OCI-LY7 (cell line): Measurements from ENCODE around the gene MVK. TPM values are rescaled to one million over a fixed set of nuclear protein-coding genes. Genes with fewer than 3 reads are reported as not detected.

Experiments
- BruUV-seq: library from RNA; stranded (reverse); fragments of 400-500 nt; replicated peaks from 2 replicates; lab custom pipeline; 2021; lab: Mats Ljungman, UMichigan
- CTCF ChIA-PET: fragments of 300-600 bp; sonication (Branson Sonifier 250); formaldehyde crosslinking; loops from one replicate; lab custom pipeline; 2022; ENCODE audit warnings: antibody characterized with exemption; ENCODE audit not compliant: unreplicated experiment; lab: Charles Lee
- POLR2A ChIA-PET: fragments of 300-600 bp; sonication (Branson Sonifier 250); formaldehyde crosslinking; loops from one replicate; lab custom pipeline; 2022; ENCODE audit warnings: antibody characterized with exemption; lab: Charles Lee
- DNase-seq: peaks from one replicate; pipeline ENCODE4 v3.0.0-alpha.2; 2015; ENCODE audit warnings: low spot score
- H2AFZ ChIP-seq: fragments of 200-600 bp; sonication (generic), shearing (Covaris generic); 2 replicates; pipeline ENCODE4 v1.6.1; 2014; ENCODE audit warnings: mild to moderate bottlenecking, antibody characterized with exemption, low read length, moderate library complexity
- H3K27ac ChIP-seq: fragments of 200-600 bp; sonication (generic); 2 replicates; pipeline ENCODE4 v1.5.1; 2014; ENCODE audit warnings: mixed run types, low read depth, mild to moderate bottlenecking, moderate library complexity, low read length, inconsistent platforms; ENCODE audit not compliant: poor library complexity, severe bottlenecking
- H3K36me3 ChIP-seq: fragments of 200-600 bp; sonication (generic); 2 replicates; pipeline ENCODE4 v1.6.1; 2014; ENCODE audit warnings: mild to moderate bottlenecking, antibody characterized with exemption, low read length, moderate library complexity, mixed read lengths; ENCODE audit not compliant: insufficient read depth
- H3K4me1 ChIP-seq: fragments of 200-600 bp; sonication (generic); 2 replicates; pipeline ENCODE4 v1.5.1; 2014; ENCODE audit warnings: mild to moderate bottlenecking, low read length; ENCODE audit not compliant: insufficient read depth, poor library complexity, severe bottlenecking
- H3K4me2 ChIP-seq: fragments of 200-600 bp; sonication (generic); 2 replicates; pipeline ENCODE4 v1.6.1; 2014; ENCODE audit warnings: mild to moderate bottlenecking, low read length
- H3K4me3 ChIP-seq: fragments of 200-600 bp; sonication (generic); 2 replicates; pipeline ENCODE4 v1.5.1; 2014; ENCODE audit warnings: mild to moderate bottlenecking, low read depth, low read length; ENCODE audit not compliant: poor library complexity, severe bottlenecking
- H3K79me2 ChIP-seq: fragments of 200-600 bp; sonication (generic); 2 replicates; pipeline ENCODE4 v1.6.1; 2016; ENCODE audit warnings: low read depth, mild to moderate bottlenecking, low read length, moderate library complexity, mixed read lengths; ENCODE audit not compliant: insufficient read depth
- H3K9me2 ChIP-seq: fragments of 200-600 bp; sonication (generic); 2 replicates; pipeline ENCODE4 v1.6.1; 2016; ENCODE audit warnings: mild to moderate bottlenecking, low read length, mixed read lengths; ENCODE audit not compliant: insufficient read depth
- H3K9me3 ChIP-seq: fragments of 200-600 bp; sonication (generic); 2 replicates; pipeline ENCODE4 v1.6.1; 2014; ENCODE audit warnings: mild to moderate bottlenecking, mixed run types, low read length, mixed read lengths
- H4K20me1 ChIP-seq: fragments of 200-600 bp; sonication (generic); 2 replicates; pipeline ENCODE4 v1.6.1; 2014; ENCODE audit warnings: mild to moderate bottlenecking, antibody characterized with exemption, low read length, moderate library complexity, mixed read lengths; ENCODE audit not compliant: insufficient read depth
- EZH2phosphoT487 ChIP-seq: fragments of 200-600 bp; sonication (generic); IDR thresholded peaks from 2 replicates; pipeline ENCODE4 v1.6.1; 2018; ENCODE audit warnings: low read depth, borderline replicate concordance, mild to moderate bottlenecking, mixed run types, antibody characterized with exemption, low read length, moderate library complexity, mixed read lengths
- intact Hi-C: fragments of 100-400 bp; cut with micrococcal nuclease; formaldehyde crosslinking; loops from one replicate; pipeline ENCODE4 v1.10.0; 2022; ENCODE audit not compliant: unreplicated experiment
- total RNA-seq, 2 experiments: library from RNA; depleted of rRNA in 1 of 2; stranded (reverse); fragments of >200 nt in 1 of 2; shearing (Covaris generic) in 1 of 2; gene quantifications; 2 replicates each; pipeline ENCODE4 v1.2.3, GENCODE V29; 2014 to 2022
- TF ChIP-seq, protein P1 (sequence below): fragments of 200-600 bp; sonication (generic); conservative IDR thresholded peaks from 2 replicates; pipeline ENCODE4 v1.5.1; 2014; ENCODE audit warnings: mild to moderate bottlenecking, antibody characterized with exemption, low read length, moderate library complexity, mixed read lengths

The MVK gene
- total RNA-seq, 2 experiments from 2014 or later, result 27.0 to 47.4 TPM

DNA sequence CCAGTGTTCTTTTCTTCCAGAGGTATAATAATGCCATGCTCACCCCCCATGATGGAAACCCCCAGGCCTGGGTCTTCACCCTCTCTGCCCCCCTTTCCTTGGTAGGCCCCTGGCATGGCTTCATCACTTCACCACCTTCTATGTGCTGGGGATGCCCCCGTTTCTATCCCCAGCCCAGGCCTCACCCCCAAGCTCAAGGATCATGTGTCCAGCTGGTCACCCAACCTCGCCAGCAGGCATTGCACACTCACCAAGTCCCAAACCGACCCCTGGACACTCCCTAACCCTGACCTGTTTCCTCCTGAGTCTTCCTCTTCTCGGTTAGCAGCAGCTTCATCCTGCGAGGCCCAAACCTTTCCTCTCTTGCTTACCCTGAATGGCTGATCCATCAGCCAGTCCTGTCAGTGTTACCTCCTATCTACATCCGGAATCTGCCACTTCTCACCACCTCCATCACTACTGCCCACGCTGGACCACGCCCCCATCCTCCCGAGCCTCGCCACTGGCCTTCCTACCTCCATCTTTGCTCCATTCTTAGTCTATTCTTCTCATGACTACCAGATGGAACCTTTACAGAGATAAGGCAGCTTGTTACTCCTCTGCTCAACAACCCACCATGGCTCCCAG, 69.0 kb downstream of the MVK start:
- Histone ChIP-seq H2AFZ (no peak overlapping the region), H3K79me2 (no peaks in the 10 kb centered on the region), H3K4me1 (no peaks in the 10 kb centered on the region), H3K36me3 (no peaks in the 10 kb centered on the region), H3K9me2 (no peaks in the 10 kb centered on the region), H3K4me3 (no peak overlapping the region), H4K20me1 (no peaks in the 10 kb centered on the region), H3K27ac (no peak overlapping the region), H3K9me3 (no peaks in the 10 kb centered on the region), H3K4me2 (no peak overlapping the region)
- ChIA-PET CTCF (no interaction called here), POLR2A (no interaction called here)
- DNase-seq, result no peak
- no peak for TF ChIP-seq EZH2phosphoT487
- TF ChIP-seq, protein P1, sequence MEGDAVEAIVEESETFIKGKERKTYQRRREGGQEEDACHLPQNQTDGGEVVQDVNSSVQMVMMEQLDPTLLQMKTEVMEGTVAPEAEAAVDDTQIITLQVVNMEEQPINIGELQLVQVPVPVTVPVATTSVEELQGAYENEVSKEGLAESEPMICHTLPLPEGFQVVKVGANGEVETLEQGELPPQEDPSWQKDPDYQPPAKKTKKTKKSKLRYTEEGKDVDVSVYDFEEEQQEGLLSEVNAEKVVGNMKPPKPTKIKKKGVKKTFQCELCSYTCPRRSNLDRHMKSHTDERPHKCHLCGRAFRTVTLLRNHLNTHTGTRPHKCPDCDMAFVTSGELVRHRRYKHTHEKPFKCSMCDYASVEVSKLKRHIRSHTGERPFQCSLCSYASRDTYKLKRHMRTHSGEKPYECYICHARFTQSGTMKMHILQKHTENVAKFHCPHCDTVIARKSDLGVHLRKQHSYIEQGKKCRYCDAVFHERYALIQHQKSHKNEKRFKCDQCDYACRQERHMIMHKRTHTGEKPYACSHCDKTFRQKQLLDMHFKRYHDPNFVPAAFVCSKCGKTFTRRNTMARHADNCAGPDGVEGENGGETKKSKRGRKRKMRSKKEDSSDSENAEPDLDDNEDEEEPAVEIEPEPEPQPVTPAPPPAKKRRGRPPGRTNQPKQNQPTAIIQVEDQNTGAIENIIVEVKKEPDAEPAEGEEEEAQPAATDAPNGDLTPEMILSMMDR, result no peak
- no TSS peak for BruUV-seq
- intact Hi-C loops, result no loop called here

DNA sequence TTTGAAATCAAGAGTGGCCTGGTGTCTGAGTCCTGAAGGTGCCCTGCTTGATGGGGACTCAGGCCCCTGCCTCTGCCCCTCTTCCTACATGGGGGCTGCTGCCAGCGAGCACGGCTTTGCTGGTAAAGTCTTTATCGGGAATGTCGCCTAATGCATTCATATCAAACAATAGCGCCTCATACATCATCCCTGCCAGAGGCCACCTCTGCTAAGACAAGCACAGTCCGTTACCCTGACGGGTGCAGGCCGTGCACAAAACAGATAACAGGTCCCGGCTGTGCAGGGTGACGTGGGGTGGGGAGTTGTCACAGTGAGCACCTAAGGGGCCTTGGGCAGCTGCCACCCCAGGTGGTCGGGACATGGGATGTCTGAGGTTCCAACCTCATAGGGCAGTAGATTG, 71.6 kb downstream of the MVK start:
- DNase-seq, result no peak
- Histone ChIP-seq H3K9me2 (no peaks in the 10 kb centered on the region), H2AFZ (no peak overlapping the region), H3K4me3 (no peak overlapping the region), H3K27ac (no peak overlapping the region), H3K36me3 (no peaks in the 10 kb centered on the region), H3K4me2 (no peak overlapping the region), H4K20me1 (no peaks in the 10 kb centered on the region), H3K79me2 (no peaks in the 10 kb centered on the region), H3K4me1 (no peaks in the 10 kb centered on the region), H3K9me3 (no peaks in the 10 kb centered on the region)
- no peak for TF ChIP-seq EZH2phosphoT487
- TF ChIP-seq, protein P1, result no peak
- ChIA-PET CTCF (no interaction called here), POLR2A (interaction anchor here (0.9 kb wide), 1 partner anchor 21 kb away, joined by 4 read pairs; no protein-coding TSS in a partner anchor)
- BruUV-seq, result no TSS peak
- intact Hi-C loops, result no loop called here

DNA sequence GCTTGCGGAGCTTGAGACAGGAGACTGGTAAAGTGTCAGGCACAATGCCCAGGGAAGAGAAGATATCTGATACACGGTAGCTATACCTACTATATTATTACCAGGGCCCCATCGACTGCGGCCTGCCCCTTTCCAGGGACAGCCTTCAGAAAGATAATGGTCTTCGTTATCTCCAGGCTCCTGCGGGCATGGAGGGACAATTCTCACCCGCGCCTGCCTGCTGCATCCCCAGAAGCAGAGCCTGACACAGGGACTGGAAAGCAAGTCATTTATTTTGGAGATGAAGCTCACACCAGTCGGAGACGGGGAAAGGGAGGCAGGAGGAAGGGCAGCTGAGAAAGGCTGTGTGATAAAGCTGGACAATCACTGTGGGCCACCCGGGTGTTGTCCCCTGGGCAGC, 72.1 kb downstream of the MVK start:
- no peak for DNase-seq
- no peak overlapping the region for H2AFZ ChIP-seq
- H3K9me2 ChIP-seq, result no peaks in the 10 kb centered on the region
- no TSS peak for BruUV-seq
- no peaks in the 10 kb centered on the region for H3K36me3 ChIP-seq
- TF ChIP-seq, protein P1, result no peak
- no peak for TF ChIP-seq EZH2phosphoT487
- no peak overlapping the region for H3K4me2 ChIP-seq
- no peaks in the 10 kb centered on the region for H4K20me1 ChIP-seq
- no peaks in the 10 kb centered on the region for H3K4me1 ChIP-seq
- CTCF ChIA-PET, result no interaction called here
- H3K9me3 ChIP-seq, result no peaks in the 10 kb centered on the region
- H3K27ac ChIP-seq, result no peak overlapping the region
- intact Hi-C loops, result no loop called here
- POLR2A ChIA-PET, result interaction anchor here (0.9 kb wide), 1 partner anchor 20 kb away, joined by 4 read pairs; no protein-coding TSS in a partner anchor
- no peak overlapping the region for H3K4me3 ChIP-seq
- no peaks in the 10 kb centered on the region for H3K79me2 ChIP-seq

Other genes with a start within 250 kb of the MVK start
- gene MYO1H, start 225.9 kb upstream of the MVK start, total RNA-seq (2014; rRNA removed; shearing (Covaris generic)), result 0.28 and 5.4 TPM in 2 replicates
- gene MYO1H, start 225.9 kb upstream of the MVK start, total RNA-seq (2022), result 0.11 and 0.59 TPM in 2 replicates
- gene KCTD10, start 96.5 kb upstream of the MVK start, total RNA-seq (2014; rRNA removed; shearing (Covaris generic)), result 26.4 and 28.1 TPM in 2 replicates
- 43.5 and 45.7 TPM in 2 replicates for gene KCTD10, start 96.5 kb upstream of the MVK start, total RNA-seq (2022)
- 21.2 and 32.6 TPM in 2 replicates for gene UBE3B, start 96.2 kb upstream of the MVK start, total RNA-seq (2014; rRNA removed; shearing (Covaris generic))
- 27.8 and 32.7 TPM in 2 replicates for gene UBE3B, start 96.2 kb upstream of the MVK start, total RNA-seq (2022)
- 44.1 and 59.8 TPM in 2 replicates for gene MMAB, start 290 bp upstream of the MVK start, total RNA-seq (2014; rRNA removed; shearing (Covaris generic))
- gene MMAB, start 290 bp upstream of the MVK start, total RNA-seq (2022), result 90.0 and 93.0 TPM in 2 replicates
- 0.33 and 0.98 TPM in 2 replicates for gene FAM222A, start 140.0 kb downstream of the MVK start, total RNA-seq (2014; rRNA removed; shearing (Covaris generic))
- gene FAM222A, start 140.0 kb downstream of the MVK start, total RNA-seq (2022), result 1.8 and 2.4 TPM in 2 replicates